GM12878 (cell line): ENCODE data around the gene HUNK.

Experiments used
- EZH2 ChIP-seq: IDR thresholded peaks from 2 replicates; pipeline ENCODE4 v1.6.1; 2012; ENCODE audit warnings: low read depth, mild to moderate bottlenecking, control low read depth, inconsistent platforms, low read length, borderline replicate concordance; ENCODE audit not compliant: control insufficient read depth
- NFYB ChIP-seq: IDR thresholded peaks from 2 replicates; pipeline ENCODE4 v1.6.1; 2011; ENCODE audit warnings: low read depth, mild to moderate bottlenecking, low read length, improper control_type of control experiment, moderate library complexity; ENCODE audit not compliant: insufficient read depth
- ZBTB33 ChIP-seq: fragments of 450-650 bp; IDR thresholded peaks from 2 replicates; pipeline ENCODE4 v1.6.1; 2017; ENCODE audit warnings: mild to moderate bottlenecking

DNA sequence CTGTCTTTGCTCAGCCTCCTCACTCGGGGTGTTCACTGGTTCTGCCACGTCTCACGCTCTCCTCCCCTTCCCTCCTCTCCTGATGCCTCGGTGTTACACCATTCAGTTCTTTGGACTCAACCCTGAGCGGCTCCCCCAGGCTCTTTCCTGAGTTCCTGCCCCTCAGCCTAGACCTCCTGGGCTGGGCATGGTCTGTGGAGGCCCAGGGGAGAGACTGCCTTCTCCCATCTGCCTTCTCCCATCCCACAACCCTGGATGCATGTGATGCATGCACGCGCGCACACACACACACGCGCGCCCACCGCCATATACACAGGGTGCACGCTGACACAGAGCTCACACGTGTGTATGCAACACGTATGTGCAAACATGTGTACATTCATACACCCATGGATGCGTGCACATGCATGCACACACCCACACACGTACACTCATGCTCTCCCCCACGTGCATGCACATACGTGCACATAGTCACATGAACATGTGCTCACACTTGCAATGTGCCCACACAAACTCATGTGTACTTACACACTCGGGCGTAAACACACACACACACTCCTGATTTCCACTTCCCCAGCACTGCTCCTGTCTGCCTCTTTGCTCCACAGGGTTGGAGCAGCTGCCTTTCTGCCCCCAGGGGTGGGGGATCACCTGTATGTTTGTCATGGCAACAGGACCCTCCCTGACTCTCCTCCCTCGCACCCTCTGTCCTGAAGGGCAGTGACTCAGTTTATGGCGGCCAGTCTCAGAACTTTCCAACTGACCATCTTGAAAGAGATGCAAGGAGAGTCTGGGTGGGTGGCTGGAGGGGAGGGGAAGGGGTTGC is 59.0 kb downstream of the HUNK start:
- TF ChIP-seq NFYB (no peak), EZH2 (no peak), ZBTB33 (no peak)
